Stimulated activated CD8-positive, alpha-beta memory T cell treated with anti-CD3 and anti-CD28 coated beads, Interleukin-2, amount 100 ng/mL, for 48 hours (primary cell): ENCODE results near the gene TNFRSF9.
"Not testable (repeated sequence)": the region's sequence is repeated elsewhere in the genome, so short reads cannot be mapped to it uniquely, and the experiment has no call there.

Experiments
- DNase-seq, 2 donors: peaks; one replicate each; pipeline ENCODE4 v3.0.0-alpha.2; 2020; ENCODE audit warnings: low read depth in 2 of 2

Gene TNFRSF9

GRCh38 chr1:7919880-7920279 is 20.8 kb downstream of the TNFRSF9 start:
- no peak for DNase-seq

DNA sequence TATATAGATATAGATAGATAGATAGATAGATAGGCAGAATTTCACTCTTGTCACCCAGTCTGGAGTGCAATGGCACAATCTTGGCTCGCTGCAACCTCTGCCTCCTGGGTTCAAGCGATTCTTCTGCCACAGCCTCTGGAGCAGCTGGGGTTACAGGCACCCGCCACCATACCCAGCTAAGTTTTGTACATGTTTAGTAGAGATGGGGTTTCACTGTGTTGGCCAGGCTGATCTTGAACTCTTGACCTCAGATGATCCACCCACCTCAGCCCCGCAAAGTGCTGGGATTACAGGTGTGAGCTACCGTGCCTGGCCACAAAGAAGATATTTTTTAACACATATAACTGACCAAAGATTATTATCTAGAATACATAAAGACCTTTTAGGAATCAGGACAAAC is 22.7 kb downstream of the TNFRSF9 start:
- not testable (repeated sequence) for DNase-seq

- DNase-seq = no peak
Observed at GRCh38 chr1:7916501-7916830, 24.2 kb downstream of the TNFRSF9 start.

DNA sequence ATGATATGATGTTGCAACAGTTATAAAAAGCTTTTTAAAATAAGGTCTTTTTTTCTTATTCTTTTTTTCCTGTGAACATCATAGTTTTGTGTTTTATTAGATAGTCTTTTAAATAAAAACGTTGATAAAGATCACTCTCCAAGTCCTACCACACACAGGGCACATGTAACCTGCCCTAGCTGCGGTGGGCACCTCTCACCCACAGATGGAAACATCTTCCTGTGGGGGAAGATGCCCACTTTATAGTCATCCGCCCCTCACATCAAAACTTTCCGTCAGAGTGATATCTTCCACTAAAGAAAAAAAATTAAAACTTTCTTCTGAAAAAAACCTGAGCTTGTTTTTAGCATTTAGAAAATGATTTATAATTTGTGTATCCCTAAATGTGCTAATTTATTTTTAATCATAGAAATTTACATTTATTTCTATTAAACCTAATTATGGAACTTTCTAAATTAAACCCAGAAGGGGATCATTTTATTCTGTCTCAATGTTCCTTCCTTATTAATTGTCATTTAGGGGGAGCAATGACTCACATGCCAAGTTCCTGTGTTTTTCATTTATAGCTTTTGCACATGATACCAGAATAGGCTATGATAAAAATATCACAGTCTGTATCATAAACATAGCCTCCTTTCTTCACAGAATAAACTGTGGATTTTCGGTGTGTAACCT is 24.7 kb downstream of the TNFRSF9 start:
- peak in 1 of 2 donors; percentile 25 for DNase-seq

GRCh38 chr1:7912743-7913557 is 27.7 kb downstream of the TNFRSF9 start:
- DNase-seq = no peak

DNA sequence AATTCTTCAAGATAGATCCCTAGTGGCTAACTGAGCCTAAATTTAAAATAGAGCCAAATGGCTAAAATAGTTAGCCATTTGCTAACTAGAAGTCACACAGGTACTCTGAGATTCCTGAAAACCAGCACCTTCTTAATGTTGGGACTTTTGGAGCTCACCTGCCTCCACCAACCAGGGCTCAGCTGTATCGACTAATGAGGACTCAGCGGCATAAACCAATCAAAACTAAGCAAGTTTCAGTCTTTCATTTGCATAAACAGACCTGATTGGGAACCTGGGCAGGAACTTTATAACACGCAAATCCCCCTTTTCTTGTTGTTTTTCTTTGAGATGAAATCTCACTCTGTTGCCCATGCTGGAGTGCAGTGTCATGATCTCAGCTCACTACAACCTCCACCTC is 28.5 kb downstream of the TNFRSF9 start:
- no peak for DNase-seq

DNA sequence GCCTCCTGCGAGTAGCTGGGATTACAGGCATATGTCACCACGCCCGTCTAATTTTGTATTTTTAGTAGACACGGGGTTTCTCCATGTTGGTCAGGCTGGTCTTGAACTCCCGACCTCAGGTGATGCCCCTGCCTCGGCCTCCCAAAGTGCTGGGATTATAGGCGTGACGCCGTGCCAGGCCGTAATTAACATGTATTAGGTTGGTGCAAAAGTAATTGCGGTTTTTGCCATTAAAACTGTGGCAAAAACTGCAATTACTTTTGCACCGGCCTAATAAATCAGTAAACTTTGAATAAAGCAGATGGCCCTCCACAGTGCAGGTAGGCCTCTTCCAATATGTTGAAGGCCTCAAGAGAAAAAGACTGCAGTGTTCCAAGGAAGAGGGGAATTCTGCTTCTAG is 35.4 kb downstream of the TNFRSF9 start:
- no peak for DNase-seq

GRCh38 chr1:7902478-7903085 is 38.1 kb downstream of the TNFRSF9 start:
- peak in 1 of 2 donors; percentile 43 for DNase-seq

DNA sequence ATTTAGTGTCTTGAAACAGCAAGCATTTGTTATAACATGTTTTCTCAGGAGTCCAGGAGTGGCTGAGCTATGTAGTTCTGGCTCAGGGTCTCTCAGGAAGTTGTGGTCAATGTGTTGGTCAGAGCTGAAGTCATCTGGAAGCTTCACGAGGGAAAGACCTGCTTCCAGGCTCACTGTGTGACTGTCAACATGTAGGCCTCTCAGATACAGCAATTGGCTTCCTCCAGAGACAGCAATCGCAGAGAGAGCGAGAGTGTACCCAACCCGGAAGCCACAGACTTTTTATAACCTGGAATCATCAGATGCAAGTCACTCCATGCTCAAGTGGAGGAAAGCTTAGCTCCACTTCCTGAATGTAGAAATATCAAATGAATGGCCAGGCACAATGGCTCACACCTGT is 40.9 kb downstream of the TNFRSF9 start:
- no peak for DNase-seq

DNA sequence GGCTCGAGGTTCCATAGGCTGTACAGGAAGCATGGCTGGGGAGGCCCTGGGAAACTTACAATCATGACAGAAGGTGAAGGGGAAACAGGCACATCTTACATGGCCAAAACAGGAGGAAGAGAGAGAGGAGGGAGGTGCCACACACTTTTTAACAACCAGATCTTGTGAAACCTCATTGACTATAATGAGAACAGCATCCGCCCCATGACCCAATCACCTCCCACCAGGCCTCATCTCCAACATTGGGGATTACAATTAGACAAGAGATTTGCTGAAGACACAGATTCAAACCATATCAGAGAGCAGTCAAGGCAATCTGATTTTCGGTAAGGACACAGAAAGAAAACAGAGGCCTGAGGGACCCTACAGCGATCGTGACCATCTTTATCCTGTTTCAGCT is 41.7 kb downstream of the TNFRSF9 start:
- DNase-seq = no peak

- no peak for DNase-seq
Observed at GRCh38 chr1:7896994-7897393, 43.6 kb downstream of the TNFRSF9 start.

DNA sequence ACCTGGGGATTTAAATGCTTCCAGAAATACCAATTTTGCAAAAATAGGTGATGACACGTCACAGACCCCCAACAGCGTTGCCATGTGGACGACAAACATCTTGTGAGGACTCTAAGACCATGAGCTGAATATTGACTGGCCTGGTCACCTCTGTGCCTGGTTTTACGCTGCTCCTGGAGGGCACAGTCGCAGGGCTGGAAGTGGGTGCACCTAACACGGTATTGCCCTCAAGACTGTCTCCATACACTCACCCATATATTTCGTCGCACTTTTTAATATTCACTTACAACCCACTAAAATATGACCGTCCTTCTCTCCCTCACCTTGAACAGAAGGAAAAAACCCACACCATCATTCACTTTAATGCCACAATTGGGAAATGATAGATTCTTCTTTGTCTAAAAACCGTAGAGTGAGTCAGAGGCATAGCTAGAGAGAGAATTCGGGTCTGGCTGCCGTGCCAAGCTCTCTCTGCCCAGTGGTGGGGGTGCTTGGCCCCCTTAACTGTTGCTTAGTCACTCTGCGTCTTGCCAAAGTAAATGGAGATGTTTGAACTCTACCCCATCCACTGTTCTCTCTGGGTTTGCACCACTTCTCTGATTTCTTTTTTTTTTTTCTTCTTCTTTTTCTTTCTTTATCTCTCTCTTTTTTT is 47.0 kb downstream of the TNFRSF9 start:
- DNase-seq = no peak

- no peak for DNase-seq
Observed at GRCh38 chr1:7891804-7892203, 48.8 kb downstream of the TNFRSF9 start.

- no peak for DNase-seq
Observed at GRCh38 chr1:7890853-7891252, 49.8 kb downstream of the TNFRSF9 start.

GRCh38 chr1:7888248-7889081 is 52.2 kb downstream of the TNFRSF9 start:
- no peak for DNase-seq

DNA sequence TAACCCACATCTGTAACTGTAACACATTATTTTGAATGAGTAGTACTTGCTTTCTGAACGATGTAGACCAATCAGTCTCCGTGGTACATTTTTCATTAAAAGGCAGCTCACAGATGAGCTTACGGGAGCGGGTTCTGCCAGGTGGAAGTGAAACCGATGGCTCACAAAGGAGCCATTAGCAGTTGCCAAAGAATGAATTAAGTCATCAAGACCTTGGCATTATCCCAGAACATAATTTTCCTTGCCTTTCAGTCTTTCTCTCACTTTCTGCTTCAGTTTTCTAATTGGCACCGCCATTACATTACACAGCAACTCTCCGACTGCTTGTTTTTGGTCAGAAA is 54.3 kb downstream of the TNFRSF9 start:
- no peak for DNase-seq

- DNase-seq = peak; percentile 20 to 32
Observed at GRCh38 chr1:7885513-7886404, 54.9 kb downstream of the TNFRSF9 start.

DNA sequence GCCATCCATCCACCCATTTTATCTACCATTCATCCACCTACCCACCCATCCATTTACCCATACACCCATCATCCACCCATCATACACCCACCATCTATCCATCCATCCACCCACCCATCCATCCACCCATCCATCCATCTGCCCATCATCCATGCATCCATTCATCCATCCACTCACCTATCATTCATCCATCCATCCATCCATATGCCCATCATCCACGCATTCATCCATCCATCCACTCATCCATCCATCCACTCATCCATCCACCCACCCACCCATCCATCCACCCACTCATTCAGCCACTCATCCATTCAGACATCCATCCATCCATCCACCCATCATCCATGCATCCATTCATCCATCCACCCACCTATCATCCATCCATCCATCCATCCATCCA is 55.9 kb downstream of the TNFRSF9 start:
- no peak for DNase-seq

DNA sequence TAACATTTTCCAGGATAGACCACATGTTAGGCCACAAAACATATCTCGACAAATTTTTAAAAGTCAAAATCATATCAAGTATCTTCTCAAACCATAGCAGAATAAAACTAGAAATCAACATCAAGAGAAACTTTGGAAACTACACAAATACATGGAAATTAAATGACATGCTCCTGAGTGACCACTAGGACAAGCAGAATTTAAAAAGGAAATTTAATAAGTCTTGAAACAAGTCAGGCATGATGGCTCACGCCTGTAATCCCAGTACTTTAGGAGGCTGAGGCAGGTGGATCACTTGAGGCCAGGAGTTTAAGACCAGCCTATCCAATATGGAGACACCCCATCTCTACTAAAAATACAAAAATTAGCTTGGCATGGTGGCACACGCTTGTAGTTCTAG is 61.4 kb downstream of the TNFRSF9 start:
- DNase-seq = no peak

DNA sequence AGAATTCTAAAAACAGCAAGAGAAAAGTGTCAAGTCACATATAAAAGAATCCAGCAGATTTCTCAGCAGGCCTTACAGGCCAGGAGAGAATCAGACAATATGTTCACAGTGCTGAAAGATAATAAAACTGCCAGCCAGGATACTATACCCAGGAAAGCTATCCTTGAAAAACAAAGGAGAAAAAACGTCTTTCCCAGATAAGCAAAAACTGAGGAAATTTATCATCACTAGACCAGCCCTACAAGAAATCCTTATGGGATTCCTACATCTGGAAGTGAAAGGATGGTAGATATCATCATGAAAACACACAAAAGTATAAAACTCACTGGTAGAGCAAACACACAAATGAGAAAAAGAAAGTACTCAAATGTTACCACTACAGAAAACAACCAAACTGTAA is 62.6 kb downstream of the TNFRSF9 start:
- no peak for DNase-seq
